Stimulated activated effector memory CD8-positive, alpha-beta T cell treated with anti-CD3 and anti-CD28 coated beads, Interleukin-12 subunit alpha, Interleukin-12 subunit beta, amount 100 ng/mL, for 72 hours (primary cell): Measurements from ENCODE around the gene WNT2.
A peak's percentile ranks its signal among the peaks of the same experiment; 100 is the strongest.
"Not testable (repeated sequence)": the region's sequence is repeated elsewhere in the genome, so short reads cannot be mapped to it uniquely, and the experiment has no call there.

ENCODE experiments used
- ATAC-seq: fragments of 150-1000 bp; cut with Tn5 transposase; 2 replicates; pipeline ENCODE4 v1.10.0; 2021
- DNase-seq, 2 donors: peaks; one replicate each; pipeline ENCODE4 v3.0.0; 2021 to 2022; ENCODE audit warnings: low spot score in 2 of 2
- H3K27ac Mint-ChIP-seq: one replicate; pipeline ENCODE4 v1.8.0; 2022; ENCODE audit warnings: mild to moderate bottlenecking, mixed read lengths
- H3K36me3 Mint-ChIP-seq: one replicate; pipeline ENCODE4 v1.8.0; 2022; ENCODE audit warnings: mild to moderate bottlenecking, mixed read lengths
- H3K4me1 Mint-ChIP-seq: one replicate; pipeline ENCODE4 v1.8.0; 2022; ENCODE audit warnings: mixed read lengths
- H3K4me3 Mint-ChIP-seq: one replicate; pipeline ENCODE4 v1.8.0; 2022; ENCODE audit warnings: mild to moderate bottlenecking, mixed read lengths
- H3K9me3 Mint-ChIP-seq: one replicate; pipeline ENCODE4 v1.8.0; 2022; ENCODE audit warnings: mixed read lengths

Gene WNT2

GRCh38 chr7:117250801-117251200, 72.1 kb downstream of the WNT2 start:
- DNase-seq (no peak), ATAC-seq (no peak)
- H3K27ac Mint-ChIP-seq = no peak overlapping the region

GRCh38 chr7:117250245-117250644, 72.6 kb downstream of the WNT2 start:
- no peak overlapping the region for H3K27ac Mint-ChIP-seq
- ATAC-seq = no peak
- H3K4me3 Mint-ChIP-seq = no peak overlapping the region
- DNase-seq = no peak
- no peaks in the 10 kb centered on the region for H3K4me1 Mint-ChIP-seq
- H3K36me3 Mint-ChIP-seq = no peaks in the 10 kb centered on the region
- H3K9me3 Mint-ChIP-seq = peaks cover 2% of the 10 kb centered on the region

More at GRCh38 chr7:117250801-117251200, 72.1 kb downstream of the WNT2 start:
- Mint-ChIP-seq H3K4me1 (no peaks in the 10 kb centered on the region), H3K36me3 (no peaks in the 10 kb centered on the region), H3K9me3 (no peaks in the 10 kb centered on the region), H3K4me3 (no peak overlapping the region)

- Mint-ChIP-seq H3K4me1 (no peaks in the 10 kb centered on the region), H3K4me3 (no peak overlapping the region), H3K9me3 (peaks cover 2% of the 10 kb centered on the region), H3K36me3 (no peaks in the 10 kb centered on the region), H3K27ac (no peak overlapping the region)
- no peak for ATAC-seq
- DNase-seq = no peak
These were observed 73.2 kb downstream of the WNT2 start for GRCh38 chr7:117249696-117250095.

- Mint-ChIP-seq H3K9me3 (peaks cover 2% of the 10 kb centered on the region), H3K27ac (no peak overlapping the region), H3K4me3 (no peak overlapping the region), H3K4me1 (no peaks in the 10 kb centered on the region), H3K36me3 (no peaks in the 10 kb centered on the region)
- no peak for DNase-seq
- ATAC-seq = no peak
These were observed 74.0 kb downstream of the WNT2 start for GRCh38 chr7:117248829-117249228.

GRCh38 chr7:117247809-117248208, 75.0 kb downstream of the WNT2 start:
- no peaks in the 10 kb centered on the region for H3K36me3 Mint-ChIP-seq
- ATAC-seq = no peak
- no peak overlapping the region for H3K4me3 Mint-ChIP-seq
- peaks cover 2% of the 10 kb centered on the region for H3K9me3 Mint-ChIP-seq
- no peak overlapping the region for H3K27ac Mint-ChIP-seq
- DNase-seq = no peak
- H3K4me1 Mint-ChIP-seq = no peaks in the 10 kb centered on the region

- H3K9me3 Mint-ChIP-seq, ATAC-seq, H3K36me3 Mint-ChIP-seq, H3K27ac Mint-ChIP-seq, H3K4me3 Mint-ChIP-seq, H3K4me1 Mint-ChIP-seq, DNase-seq: not testable (repeated sequence)
These were observed 77.2 kb downstream of the WNT2 start for GRCh38 chr7:117245703-117246102.

- Mint-ChIP-seq H3K4me1 (no peaks in the 10 kb centered on the region), H3K9me3 (peaks cover 2% of the 10 kb centered on the region), H3K27ac (no peak overlapping the region), H3K36me3 (no peaks in the 10 kb centered on the region), H3K4me3 (no peak overlapping the region)
- no peak for DNase-seq
- ATAC-seq = no peak
These were observed 79.5 kb downstream of the WNT2 start for GRCh38 chr7:117243390-117243789.

- ATAC-seq (no peak), DNase-seq (no peak)
- Mint-ChIP-seq H3K4me1 (no peaks in the 10 kb centered on the region), H3K36me3 (no peaks in the 10 kb centered on the region), H3K27ac (no peak overlapping the region), H3K4me3 (no peak overlapping the region), H3K9me3 (peaks cover 2% of the 10 kb centered on the region)
These were observed 81.8 kb downstream of the WNT2 start for GRCh38 chr7:117241088-117241487.

- no peak overlapping the region for H3K4me3 Mint-ChIP-seq
- H3K9me3 Mint-ChIP-seq = no peaks in the 10 kb centered on the region
- H3K36me3 Mint-ChIP-seq = no peaks in the 10 kb centered on the region
- no peak overlapping the region for H3K27ac Mint-ChIP-seq
- H3K4me1 Mint-ChIP-seq = no peaks in the 10 kb centered on the region
- no peak for DNase-seq
- ATAC-seq = no peak
These were observed 83.9 kb downstream of the WNT2 start for GRCh38 chr7:117238937-117239336.

GRCh38 chr7:117238472-117238871, 84.4 kb downstream of the WNT2 start:
- H3K27ac Mint-ChIP-seq = no peak overlapping the region
- DNase-seq (no peak), ATAC-seq (no peak)
- H3K36me3 Mint-ChIP-seq = no peaks in the 10 kb centered on the region
- H3K4me1 Mint-ChIP-seq = no peaks in the 10 kb centered on the region
- peaks cover 3% of the 10 kb centered on the region for H3K9me3 Mint-ChIP-seq
- H3K4me3 Mint-ChIP-seq = no peak overlapping the region

- Mint-ChIP-seq H3K4me1 (no peaks in the 10 kb centered on the region), H3K27ac (no peak overlapping the region), H3K4me3 (no peak overlapping the region), H3K9me3 (peaks cover 3% of the 10 kb centered on the region), H3K36me3 (no peaks in the 10 kb centered on the region)
- ATAC-seq = no peak
- no peak for DNase-seq
These were observed 85.2 kb downstream of the WNT2 start for GRCh38 chr7:117237646-117238045.

GRCh38 chr7:117231047-117231359, 91.9 kb downstream of the WNT2 start:
- DNase-seq (no peak), ATAC-seq (peak; percentile 28)
- Mint-ChIP-seq H3K36me3 (no peaks in the 10 kb centered on the region), H3K27ac (no peak overlapping the region), H3K9me3 (peaks cover 5% of the 10 kb centered on the region), H3K4me1 (no peaks in the 10 kb centered on the region), H3K4me3 (no peak overlapping the region)

GRCh38 chr7:117230276-117231046, 92.4 kb downstream of the WNT2 start:
- Mint-ChIP-seq H3K27ac (no peak overlapping the region), H3K4me1 (no peaks in the 10 kb centered on the region), H3K4me3 (no peak overlapping the region), H3K36me3 (no peaks in the 10 kb centered on the region), H3K9me3 (peaks cover 5% of the 10 kb centered on the region)
- no peak for ATAC-seq
- no peak for DNase-seq

- no peak for DNase-seq
- no peak for ATAC-seq
These were observed 93.5 kb downstream of the WNT2 start for GRCh38 chr7:117229350-117229749.

GRCh38 chr7:117227091-117227490, 95.8 kb downstream of the WNT2 start:
- Mint-ChIP-seq H3K9me3 (peaks cover 1% of the 10 kb centered on the region), H3K27ac (no peak overlapping the region), H3K36me3 (no peaks in the 10 kb centered on the region), H3K4me1 (no peaks in the 10 kb centered on the region), H3K4me3 (no peak overlapping the region)
- ATAC-seq (no peak), DNase-seq (no peak)

More at GRCh38 chr7:117229350-117229749, 93.5 kb downstream of the WNT2 start:
- Mint-ChIP-seq H3K4me1 (no peaks in the 10 kb centered on the region), H3K36me3 (no peaks in the 10 kb centered on the region), H3K9me3 (peaks cover 5% of the 10 kb centered on the region), H3K27ac (no peak overlapping the region), H3K4me3 (no peak overlapping the region)

GRCh38 chr7:117225536-117225935, 97.3 kb downstream of the WNT2 start:
- no peaks in the 10 kb centered on the region for H3K36me3 Mint-ChIP-seq
- H3K9me3 Mint-ChIP-seq = no peaks in the 10 kb centered on the region
- no peak overlapping the region for H3K4me3 Mint-ChIP-seq
- ATAC-seq (no peak), DNase-seq (no peak)
- no peaks in the 10 kb centered on the region for H3K4me1 Mint-ChIP-seq
- H3K27ac Mint-ChIP-seq = no peak overlapping the region
